Measurements from ENCODE around the gene NSMF.

DNA sequence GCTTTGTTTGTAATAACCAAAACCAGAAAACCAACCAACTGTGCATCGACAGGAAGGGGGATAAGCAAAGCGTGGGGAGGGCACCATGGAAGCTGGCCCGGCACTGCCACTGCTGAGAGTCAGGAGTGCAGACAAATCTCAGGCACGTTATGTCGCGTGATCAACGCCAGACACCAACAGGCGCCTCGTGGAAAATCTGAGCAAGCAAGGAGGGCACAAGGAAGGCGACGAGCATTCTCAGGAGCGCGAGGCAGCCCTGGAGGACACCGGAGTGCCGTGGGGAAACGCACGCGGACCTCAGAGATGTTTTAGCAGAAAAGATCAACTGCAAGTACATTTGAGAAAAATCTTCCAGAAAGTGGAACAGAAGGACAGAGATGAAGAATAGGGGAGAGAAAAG lies 15.1 kb upstream of the NSMF start:
- TF ChIP-seq, protein P1, sequence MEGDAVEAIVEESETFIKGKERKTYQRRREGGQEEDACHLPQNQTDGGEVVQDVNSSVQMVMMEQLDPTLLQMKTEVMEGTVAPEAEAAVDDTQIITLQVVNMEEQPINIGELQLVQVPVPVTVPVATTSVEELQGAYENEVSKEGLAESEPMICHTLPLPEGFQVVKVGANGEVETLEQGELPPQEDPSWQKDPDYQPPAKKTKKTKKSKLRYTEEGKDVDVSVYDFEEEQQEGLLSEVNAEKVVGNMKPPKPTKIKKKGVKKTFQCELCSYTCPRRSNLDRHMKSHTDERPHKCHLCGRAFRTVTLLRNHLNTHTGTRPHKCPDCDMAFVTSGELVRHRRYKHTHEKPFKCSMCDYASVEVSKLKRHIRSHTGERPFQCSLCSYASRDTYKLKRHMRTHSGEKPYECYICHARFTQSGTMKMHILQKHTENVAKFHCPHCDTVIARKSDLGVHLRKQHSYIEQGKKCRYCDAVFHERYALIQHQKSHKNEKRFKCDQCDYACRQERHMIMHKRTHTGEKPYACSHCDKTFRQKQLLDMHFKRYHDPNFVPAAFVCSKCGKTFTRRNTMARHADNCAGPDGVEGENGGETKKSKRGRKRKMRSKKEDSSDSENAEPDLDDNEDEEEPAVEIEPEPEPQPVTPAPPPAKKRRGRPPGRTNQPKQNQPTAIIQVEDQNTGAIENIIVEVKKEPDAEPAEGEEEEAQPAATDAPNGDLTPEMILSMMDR (conservative IDR thresholded peaks at IDR 0.05; ENCODE audit: low read depth, low read length): no peak
- no peak for TF ChIP-seq EZH2 (IDR thresholded peaks at IDR 0.05; ENCODE audit: borderline replicate concordance, low read depth, low read length, poor library complexity, severe bottlenecking)
